HCT116 (cell line): ENCODE data around the gene POFUT2. TPM values are rescaled to one million over a fixed set of nuclear protein-coding genes. Genes with fewer than 3 reads are reported as not detected.

Source experiments
- ATAC-seq: fragments of 200-7000 bp; cut with Tn5 transposase; 2 replicates; pipeline ENCODE4 v1.9.1; 2020; ENCODE audit warnings: mild to moderate bottlenecking, moderate library complexity
- BruUV-seq: library from RNA; stranded (reverse); fragments of 400-500 nt; replicated peaks from 2 replicates; lab custom pipeline; 2021; lab: Mats Ljungman, UMichigan
- CTCF ChIA-PET: fragments of 300-600 bp; sonication (Branson Sonifier 250); formaldehyde crosslinking; loops from one replicate; lab custom pipeline; 2021; ENCODE audit warnings: antibody characterized with exemption; lab: Charles Lee
- POLR2A ChIA-PET: fragments of 300-600, 350-600 bp; sonication (Branson Sonifier 250); formaldehyde crosslinking; loops from one replicate; lab custom pipeline; 2021; ENCODE audit warnings: antibody characterized with exemption; lab: Charles Lee
- RAD21 ChIA-PET, 2 experiments: fragments of 300-600 bp; sonication (Branson Sonifier 250); formaldehyde crosslinking; loops; one replicate each; lab custom pipeline; 2023; ENCODE audit warnings: low total read pairs in 2 of 2; ENCODE audit not compliant: uncharacterized antibody in 2 of 2, unreplicated experiment in 2 of 2, low non-redundant PET in 1 of 2; lab: Charles Lee
- DNase-seq: peaks from one replicate; pipeline ENCODE4 v3.0.0-alpha.2; 2010; ENCODE audit warnings: low read depth, low spot score
- H2AFZ ChIP-seq: fragments of 200-600 bp; shearing (Covaris generic), sonication (generic); 2 replicates; pipeline ENCODE4 v1.6.1; 2017; ENCODE audit warnings: low read depth, mixed run types, mixed read lengths, antibody characterized with exemption, low read length; ENCODE audit not compliant: poor library complexity, severe bottlenecking
- H3K27ac ChIP-seq: 2 replicates; pipeline ENCODE4 v1.5.1; 2012; ENCODE audit warnings: low read depth, low read length
- H3K27me3 ChIP-seq: fragments of 200-600 bp; sonication (generic); 2 replicates; pipeline ENCODE4 v1.6.1; 2016; ENCODE audit warnings: mixed run types, low read length, mixed read lengths; ENCODE audit not compliant: insufficient read depth
- H3K36me3 ChIP-seq, 2 experiments: fragments of 200-500 bp in 1 of 2; fragments of 200-600 bp in 1 of 2; sonication (Bioruptor generic) in 1 of 2; sonication (generic) in 1 of 2; 2 replicates each; pipeline versions ENCODE4 v1.5.1 to v1.6.1; 2014 to 2016; ENCODE audit warnings: low read length in 2 of 2, inconsistent platforms in 1 of 2, mixed read lengths in 1 of 2, mixed run types in 1 of 2; ENCODE audit not compliant: insufficient read depth in 2 of 2, control insufficient read depth in 1 of 2
- H3K4me1 ChIP-seq, 2 experiments: fragments of 200-600 bp in 1 of 2; sonication (generic) in 1 of 2; 2 replicates each; pipeline versions ENCODE4 v1.5.1 to v1.6.1; 2012 to 2017; ENCODE audit warnings: low read length in 2 of 2, inconsistent platforms in 1 of 2, mild to moderate bottlenecking in 1 of 2, mixed read lengths in 1 of 2, mixed run types in 1 of 2, moderate library complexity in 1 of 2; ENCODE audit not compliant: insufficient read depth in 2 of 2, control insufficient read depth in 1 of 2
- H3K4me2 ChIP-seq: fragments of 200-600 bp; sonication (generic); 2 replicates; pipeline ENCODE4 v1.6.1; 2017; ENCODE audit warnings: mixed run types, low read length, mixed read lengths
- H3K4me3 ChIP-seq, 2 experiments: fragments of 200-600 bp in 1 of 2; sonication (generic) in 1 of 2; replicated peaks in 1 of 2; 2 replicates each; pipeline ENCODE4 v1.5.1; 2011 to 2016; ENCODE audit warnings: low read length in 2 of 2, control low read depth in 1 of 2, low read depth in 1 of 2, mild to moderate bottlenecking in 1 of 2, mixed read lengths in 1 of 2, mixed run types in 1 of 2
- H3K79me2 ChIP-seq: fragments of 200-600 bp; sonication (generic); 2 replicates; pipeline ENCODE4 v1.6.1; 2017; ENCODE audit warnings: mild to moderate bottlenecking, mixed run types, low read length, moderate library complexity, mixed read lengths; ENCODE audit not compliant: insufficient read depth
- H3K9ac ChIP-seq: fragments of 200-600 bp; sonication (generic); 2 replicates; pipeline ENCODE4 v1.6.1; 2016; ENCODE audit warnings: low read length, mixed read lengths
- H3K9me2 ChIP-seq: fragments of 200-600 bp; sonication (generic), shearing (Covaris generic); 2 replicates; pipeline ENCODE4 v1.6.1; 2017; ENCODE audit warnings: mixed run types, mild to moderate bottlenecking, moderate library complexity; ENCODE audit not compliant: insufficient read depth
- H3K9me3 ChIP-seq, 2 experiments: fragments of 200-500 bp in 1 of 2; fragments of 200-600 bp in 1 of 2; sonication (Bioruptor generic) in 1 of 2; sonication (generic) in 1 of 2; 2 replicates each; pipeline ENCODE4 v1.6.1; 2014 to 2017; ENCODE audit warnings: low read length in 2 of 2, mixed read lengths in 2 of 2, inconsistent platforms in 1 of 2, low read depth in 1 of 2, mild to moderate bottlenecking in 1 of 2, mixed run types in 1 of 2, moderate library complexity in 1 of 2; ENCODE audit not compliant: control insufficient read depth in 1 of 2, insufficient read depth in 1 of 2
- H4K20me1 ChIP-seq: fragments of 200-600 bp; sonication (generic), shearing (Covaris generic); 2 replicates; pipeline ENCODE4 v1.6.1; 2017; ENCODE audit warnings: mixed run types, mild to moderate bottlenecking, moderate library complexity; ENCODE audit not compliant: insufficient read depth
- CBX3 ChIP-seq: IDR thresholded peaks from 2 replicates; pipeline ENCODE4 v1.6.1; 2012; ENCODE audit warnings: low read depth
- ELF1 ChIP-seq: IDR thresholded peaks from 2 replicates; pipeline ENCODE4 v1.6.1; 2012; ENCODE audit warnings: low read depth, borderline replicate concordance
- EZH2phosphoT487 ChIP-seq: fragments of 200-600 bp; IDR thresholded peaks from 2 replicates; pipeline ENCODE4 v1.6.1; 2018; ENCODE audit warnings: antibody characterized with exemption, borderline replicate concordance
- FOSL1 ChIP-seq: IDR thresholded peaks from 2 replicates; pipeline ENCODE4 v1.6.1; 2012; ENCODE audit warnings: low read depth
- MAX ChIP-seq: IDR thresholded peaks from 2 replicates; pipeline ENCODE4 v1.6.1; 2012
- SIN3A ChIP-seq: IDR thresholded peaks from 2 replicates; pipeline ENCODE4 v1.6.1; 2012; ENCODE audit warnings: low read depth
- SRF ChIP-seq: IDR thresholded peaks from 2 replicates; pipeline ENCODE4 v1.6.1; 2012; ENCODE audit warnings: low read depth
- TCF7L2 ChIP-seq: IDR thresholded peaks from 2 replicates; pipeline ENCODE4 v1.7.0; 2011; ENCODE audit warnings: borderline replicate concordance, inconsistent platforms; ENCODE audit not compliant: insufficient read depth, insufficient read length; ENCODE audit errors: extremely low read depth
- ZBTB33 ChIP-seq: IDR thresholded peaks from 2 replicates; pipeline ENCODE4 v1.6.1; 2011; ENCODE audit warnings: mild to moderate bottlenecking, low read length, moderate library complexity; ENCODE audit not compliant: insufficient replicate concordance; ENCODE audit errors: extremely low read depth
- intact Hi-C: fragments of 100-400 bp; cut with micrococcal nuclease; formaldehyde crosslinking; loops from 2 replicates; pipeline ENCODE4 v1.10.0; 2022
- total RNA-seq: library from RNA; stranded (reverse); gene quantifications from one replicate; pipeline ENCODE4 v1.2.1, GENCODE V29; 2021; ENCODE audit not compliant: unreplicated experiment
- TF ChIP-seq, protein P1 (sequence below): IDR thresholded peaks from 2 replicates; pipeline ENCODE4 v1.6.1; 2012

Gene POFUT2
- total RNA-seq, 1 experiment from 2014 or later, result 20.5 TPM

DNA sequence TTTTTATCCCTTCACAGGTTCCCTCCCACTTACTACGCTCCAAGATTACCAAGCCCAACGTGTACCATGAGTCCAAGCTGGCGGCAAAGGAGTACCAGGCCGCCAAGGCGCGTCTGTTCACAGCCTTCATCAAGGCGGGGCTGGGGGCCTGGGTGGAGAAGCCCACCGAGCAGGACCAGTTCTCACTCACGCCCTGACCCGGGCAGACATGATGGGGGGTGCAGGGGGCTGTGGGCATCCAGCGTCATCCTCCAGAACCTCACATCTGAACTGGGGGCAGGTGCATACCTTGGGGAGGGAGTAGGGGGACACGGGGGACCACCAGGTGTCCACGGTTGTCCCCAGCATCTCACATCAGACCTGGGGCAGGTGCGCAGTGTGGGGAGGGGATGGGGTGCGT is 65.7 kb downstream of the POFUT2 start:
- H3K4me2 ChIP-seq, result no peak overlapping the region
- RAD21 ChIA-PET, result no interaction called here
- CTCF ChIA-PET, result no interaction called here
- peaks cover 3 to 9% of the 10 kb centered on the region in 2 experiments; a peak in 3 of 4 replicates for H3K9me3 ChIP-seq
- H4K20me1 ChIP-seq, result no peaks in the 10 kb centered on the region
- H3K36me3 ChIP-seq, result no peaks in the 10 kb centered on the region
- intact Hi-C loops, result no loop called here
- ATAC-seq (no peak), DNase-seq (no peak)
- H3K4me3 ChIP-seq, result no peak overlapping the region
- H3K27ac ChIP-seq, result no peak overlapping the region
- H3K27me3 ChIP-seq, result no peaks in the 10 kb centered on the region
- H3K79me2 ChIP-seq, result no peaks in the 10 kb centered on the region
- no peak overlapping the region for H3K9ac ChIP-seq
- BruUV-seq, result no TSS peak
- H3K9me2 ChIP-seq, result no peaks in the 10 kb centered on the region
- no peak overlapping the region for H2AFZ ChIP-seq
- TF ChIP-seq EZH2phosphoT487, result no peak
- TF ChIP-seq SIN3A, result no peak
- no peak for TF ChIP-seq TCF7L2
- no peak for TF ChIP-seq SRF
- TF ChIP-seq CBX3, result no peak
- TF ChIP-seq MAX, result no peak
- TF ChIP-seq, protein P1, sequence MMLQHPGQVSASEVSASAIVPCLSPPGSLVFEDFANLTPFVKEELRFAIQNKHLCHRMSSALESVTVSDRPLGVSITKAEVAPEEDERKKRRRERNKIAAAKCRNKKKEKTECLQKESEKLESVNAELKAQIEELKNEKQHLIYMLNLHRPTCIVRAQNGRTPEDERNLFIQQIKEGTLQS, result no peak
- TF ChIP-seq ELF1, result no peak
- no peak for TF ChIP-seq ZBTB33
- no peak for TF ChIP-seq FOSL1
- TF ChIP-seq, all 23 proteins: peak for 0
- POLR2A ChIA-PET, result no interaction called here
- peaks cover 6 to 9% of the 10 kb centered on the region in 2 experiments; a peak in 3 of 4 replicates for H3K4me1 ChIP-seq
